ENCODE results near the gene NELL1.

NELL1 gene

GRCh38 chr11:20782775-20783174, 113.4 kb downstream of the NELL1 start (continued):
- TF ChIP-seq ZNF8 (CRISPR knock-in tag; IDR thresholded peaks at IDR 0.05) (no peak), OSR1 (CRISPR knock-in tag; IDR thresholded peaks at IDR 0.05) (no peak)

- no peak for TF ChIP-seq ARNTL (CRISPR knock-in tag; IDR thresholded peaks at IDR 0.05; ENCODE audit: borderline replicate concordance, low read depth)
- TF ChIP-seq, protein P1, sequence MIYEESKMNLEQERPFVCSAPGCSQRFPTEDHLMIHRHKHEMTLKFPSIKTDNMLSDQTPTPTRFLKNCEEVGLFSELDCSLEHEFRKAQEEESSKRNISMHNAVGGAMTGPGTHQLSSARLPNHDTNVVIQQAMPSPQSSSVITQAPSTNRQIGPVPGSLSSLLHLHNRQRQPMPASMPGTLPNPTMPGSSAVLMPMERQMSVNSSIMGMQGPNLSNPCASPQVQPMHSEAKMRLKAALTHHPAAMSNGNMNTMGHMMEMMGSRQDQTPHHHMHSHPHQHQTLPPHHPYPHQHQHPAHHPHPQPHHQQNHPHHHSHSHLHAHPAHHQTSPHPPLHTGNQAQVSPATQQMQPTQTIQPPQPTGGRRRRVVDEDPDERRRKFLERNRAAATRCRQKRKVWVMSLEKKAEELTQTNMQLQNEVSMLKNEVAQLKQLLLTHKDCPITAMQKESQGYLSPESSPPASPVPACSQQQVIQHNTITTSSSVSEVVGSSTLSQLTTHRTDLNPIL (CRISPR knock-in tag; IDR thresholded peaks at IDR 0.05; ENCODE audit: low read depth), result no peak
- TF ChIP-seq ZNF8 (CRISPR knock-in tag; IDR thresholded peaks at IDR 0.05), result no peak
- TF ChIP-seq SNAI2 (CRISPR knock-in tag; IDR thresholded peaks at IDR 0.05), result no peak
- no peak for TF ChIP-seq ZFP30 (CRISPR knock-in tag; IDR thresholded peaks at IDR 0.05)
- TF ChIP-seq TOX (CRISPR knock-in tag; IDR thresholded peaks at IDR 0.05; ENCODE audit: borderline replicate concordance), result no peak
- TF ChIP-seq, protein P2, sequence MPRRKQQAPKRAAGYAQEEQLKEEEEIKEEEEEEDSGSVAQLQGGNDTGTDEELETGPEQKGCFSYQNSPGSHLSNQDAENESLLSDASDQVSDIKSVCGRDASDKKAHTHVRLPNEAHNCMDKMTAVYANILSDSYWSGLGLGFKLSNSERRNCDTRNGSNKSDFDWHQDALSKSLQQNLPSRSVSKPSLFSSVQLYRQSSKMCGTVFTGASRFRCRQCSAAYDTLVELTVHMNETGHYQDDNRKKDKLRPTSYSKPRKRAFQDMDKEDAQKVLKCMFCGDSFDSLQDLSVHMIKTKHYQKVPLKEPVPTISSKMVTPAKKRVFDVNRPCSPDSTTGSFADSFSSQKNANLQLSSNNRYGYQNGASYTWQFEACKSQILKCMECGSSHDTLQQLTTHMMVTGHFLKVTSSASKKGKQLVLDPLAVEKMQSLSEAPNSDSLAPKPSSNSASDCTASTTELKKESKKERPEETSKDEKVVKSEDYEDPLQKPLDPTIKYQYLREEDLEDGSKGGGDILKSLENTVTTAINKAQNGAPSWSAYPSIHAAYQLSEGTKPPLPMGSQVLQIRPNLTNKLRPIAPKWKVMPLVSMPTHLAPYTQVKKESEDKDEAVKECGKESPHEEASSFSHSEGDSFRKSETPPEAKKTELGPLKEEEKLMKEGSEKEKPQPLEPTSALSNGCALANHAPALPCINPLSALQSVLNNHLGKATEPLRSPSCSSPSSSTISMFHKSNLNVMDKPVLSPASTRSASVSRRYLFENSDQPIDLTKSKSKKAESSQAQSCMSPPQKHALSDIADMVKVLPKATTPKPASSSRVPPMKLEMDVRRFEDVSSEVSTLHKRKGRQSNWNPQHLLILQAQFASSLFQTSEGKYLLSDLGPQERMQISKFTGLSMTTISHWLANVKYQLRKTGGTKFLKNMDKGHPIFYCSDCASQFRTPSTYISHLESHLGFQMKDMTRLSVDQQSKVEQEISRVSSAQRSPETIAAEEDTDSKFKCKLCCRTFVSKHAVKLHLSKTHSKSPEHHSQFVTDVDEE (CRISPR knock-in tag; IDR thresholded peaks at IDR 0.05), result no peak
- TF ChIP-seq ESRRG (CRISPR knock-in tag; IDR thresholded peaks at IDR 0.05), result no peak
- TF ChIP-seq TCF4 (CRISPR knock-in tag; IDR thresholded peaks at IDR 0.05; ENCODE audit: borderline replicate concordance), result no peak
- TF ChIP-seq OSR1 (CRISPR knock-in tag; IDR thresholded peaks at IDR 0.05), result no peak
- TF ChIP-seq, protein P3, sequence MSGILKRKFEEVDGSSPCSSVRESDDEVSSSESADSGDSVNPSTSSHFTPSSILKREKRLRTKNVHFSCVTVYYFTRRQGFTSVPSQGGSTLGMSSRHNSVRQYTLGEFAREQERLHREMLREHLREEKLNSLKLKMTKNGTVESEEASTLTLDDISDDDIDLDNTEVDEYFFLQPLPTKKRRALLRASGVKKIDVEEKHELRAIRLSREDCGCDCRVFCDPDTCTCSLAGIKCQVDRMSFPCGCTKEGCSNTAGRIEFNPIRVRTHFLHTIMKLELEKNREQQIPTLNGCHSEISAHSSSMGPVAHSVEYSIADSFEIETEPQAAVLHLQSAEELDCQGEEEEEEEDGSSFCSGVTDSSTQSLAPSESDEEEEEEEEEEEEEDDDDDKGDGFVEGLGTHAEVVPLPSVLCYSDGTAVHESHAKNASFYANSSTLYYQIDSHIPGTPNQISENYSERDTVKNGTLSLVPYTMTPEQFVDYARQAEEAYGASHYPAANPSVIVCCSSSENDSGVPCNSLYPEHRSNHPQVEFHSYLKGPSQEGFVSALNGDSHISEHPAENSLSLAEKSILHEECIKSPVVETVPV (CRISPR knock-in tag; IDR thresholded peaks at IDR 0.05), result no peak
- no peak for TF ChIP-seq ZFP3 (CRISPR knock-in tag; IDR thresholded peaks at IDR 0.05)
- TF ChIP-seq, protein P4, sequence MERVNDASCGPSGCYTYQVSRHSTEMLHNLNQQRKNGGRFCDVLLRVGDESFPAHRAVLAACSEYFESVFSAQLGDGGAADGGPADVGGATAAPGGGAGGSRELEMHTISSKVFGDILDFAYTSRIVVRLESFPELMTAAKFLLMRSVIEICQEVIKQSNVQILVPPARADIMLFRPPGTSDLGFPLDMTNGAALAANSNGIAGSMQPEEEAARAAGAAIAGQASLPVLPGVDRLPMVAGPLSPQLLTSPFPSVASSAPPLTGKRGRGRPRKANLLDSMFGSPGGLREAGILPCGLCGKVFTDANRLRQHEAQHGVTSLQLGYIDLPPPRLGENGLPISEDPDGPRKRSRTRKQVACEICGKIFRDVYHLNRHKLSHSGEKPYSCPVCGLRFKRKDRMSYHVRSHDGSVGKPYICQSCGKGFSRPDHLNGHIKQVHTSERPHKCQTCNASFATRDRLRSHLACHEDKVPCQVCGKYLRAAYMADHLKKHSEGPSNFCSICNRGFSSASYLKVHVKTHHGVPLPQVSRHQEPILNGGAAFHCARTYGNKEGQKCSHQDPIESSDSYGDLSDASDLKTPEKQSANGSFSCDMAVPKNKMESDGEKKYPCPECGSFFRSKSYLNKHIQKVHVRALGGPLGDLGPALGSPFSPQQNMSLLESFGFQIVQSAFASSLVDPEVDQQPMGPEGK (CRISPR knock-in tag; IDR thresholded peaks at IDR 0.05; ENCODE audit: borderline replicate concordance), result no peak
- TF ChIP-seq ZNF70 (CRISPR knock-in tag; IDR thresholded peaks at IDR 0.05), result no peak
- no peak for TF ChIP-seq RARB (CRISPR knock-in tag; IDR thresholded peaks at IDR 0.05)
- no peak for ATAC-seq
Measured at GRCh38 chr11:20783220-20783619, 113.8 kb downstream of the NELL1 start.

- TF ChIP-seq, protein P3 (CRISPR knock-in tag; IDR thresholded peaks at IDR 0.05), result no peak
- TF ChIP-seq BACH2 (CRISPR knock-in tag; IDR thresholded peaks at IDR 0.05; ENCODE audit: borderline replicate concordance), result no peak
- no peak for ATAC-seq
Measured at GRCh38 chr11:20790622-20791021, 121.2 kb downstream of the NELL1 start.

DNA sequence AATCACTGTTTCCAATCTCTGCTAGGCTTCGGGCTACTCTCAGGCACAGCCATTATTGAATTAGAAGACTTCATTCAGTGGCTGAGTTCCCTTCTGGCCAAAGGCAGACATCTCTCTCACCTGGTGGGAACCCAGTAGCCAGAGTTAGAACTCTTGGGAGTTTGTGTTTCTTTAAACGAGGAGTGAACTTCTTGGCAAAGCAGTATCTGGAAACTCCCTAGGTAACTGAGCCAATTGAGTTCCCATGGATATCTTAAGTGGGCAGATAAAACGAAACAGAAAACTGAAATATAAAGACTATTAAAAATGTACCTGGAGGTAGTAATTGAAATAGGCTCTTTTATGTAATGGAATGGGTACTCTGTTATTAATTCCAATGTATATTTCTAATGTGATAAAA, 125.6 kb downstream of the NELL1 start:
- ATAC-seq, result no peak

More for the DNA sequence above, 125.6 kb downstream of the NELL1 start:
- TF ChIP-seq CSDC2 (CRISPR knock-in tag; IDR thresholded peaks at IDR 0.05) (no peak), SNAI2 (CRISPR knock-in tag; IDR thresholded peaks at IDR 0.05) (no peak), BACH2 (CRISPR knock-in tag; IDR thresholded peaks at IDR 0.05; ENCODE audit: borderline replicate concordance) (no peak), ISL1 (CRISPR knock-in tag; IDR thresholded peaks at IDR 0.05) (no peak), RARB (CRISPR knock-in tag; IDR thresholded peaks at IDR 0.05) (no peak), GLIS3 (CRISPR knock-in tag; IDR thresholded peaks at IDR 0.05) (no peak), TOX (CRISPR knock-in tag; IDR thresholded peaks at IDR 0.05; ENCODE audit: borderline replicate concordance) (no peak), ZC3H10 (CRISPR knock-in tag; IDR thresholded peaks at IDR 0.05) (no peak), PPARA (CRISPR knock-in tag; IDR thresholded peaks at IDR 0.05; ENCODE audit: borderline replicate concordance) (no peak), POU6F1 (CRISPR knock-in tag; IDR thresholded peaks at IDR 0.05; ENCODE audit: borderline replicate concordance, low read depth) (no peak), ZFP30 (CRISPR knock-in tag; IDR thresholded peaks at IDR 0.05) (no peak)
- TF ChIP-seq, protein P3 (CRISPR knock-in tag; IDR thresholded peaks at IDR 0.05), result no peak

All from SK-N-SH treated with all-trans-retinoic acid at 6 μM for 48 hours (cell line).